Fibroblast of skin of back (primary cell): ENCODE results near the gene PPP1R14D.

ENCODE experiments used
- DNase-seq: peaks from one replicate; pipeline ENCODE4 v3.0.0-alpha.2; 2013

Gene PPP1R14D

GRCh38 chr15:40815042-40815698 lies 13.3 kb downstream of the PPP1R14D start:
- DNase-seq: no peak

- no peak for DNase-seq
Measured at GRCh38 chr15:40812721-40813425, 15.6 kb downstream of the PPP1R14D start.

- DNase-seq: no peak
Measured at GRCh38 chr15:40808861-40809450, 19.6 kb downstream of the PPP1R14D start.

GRCh38 chr15:40807888-40808461 lies 20.5 kb downstream of the PPP1R14D start:
- DNase-seq: no peak

- DNase-seq: peak; percentile 99
Measured at GRCh38 chr15:40807028-40807887, 21.2 kb downstream of the PPP1R14D start, which contains the start of the genes DNAJC17 and ZFYVE19. TSS of gene DNAJC17 (minus strand) at chr15:40807473. CDS start at chr15:40807446, 27 bp downstream. TSS of gene ZFYVE19 (plus strand) at chr15:40807089. CDS start at chr15:40807590, 501 bp downstream.

DNA sequence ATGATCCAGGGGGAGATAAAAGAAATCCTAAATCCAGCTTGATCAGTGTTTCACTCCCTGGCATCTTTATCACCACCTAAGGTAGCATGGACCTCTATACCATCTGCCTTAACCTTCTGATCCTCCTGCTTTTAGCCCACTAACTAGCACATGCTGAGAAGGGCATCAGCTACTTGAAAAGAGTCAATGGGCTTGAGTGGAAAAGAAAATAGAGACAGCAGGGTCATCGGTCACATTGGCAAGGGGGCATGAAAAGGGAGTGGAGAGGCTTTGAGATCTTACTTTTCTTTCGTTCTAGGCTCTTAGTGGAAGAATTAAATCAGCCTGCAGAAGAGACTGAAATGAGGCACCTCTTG lies 21.9 kb downstream of the PPP1R14D start:
- no peak for DNase-seq

DNA sequence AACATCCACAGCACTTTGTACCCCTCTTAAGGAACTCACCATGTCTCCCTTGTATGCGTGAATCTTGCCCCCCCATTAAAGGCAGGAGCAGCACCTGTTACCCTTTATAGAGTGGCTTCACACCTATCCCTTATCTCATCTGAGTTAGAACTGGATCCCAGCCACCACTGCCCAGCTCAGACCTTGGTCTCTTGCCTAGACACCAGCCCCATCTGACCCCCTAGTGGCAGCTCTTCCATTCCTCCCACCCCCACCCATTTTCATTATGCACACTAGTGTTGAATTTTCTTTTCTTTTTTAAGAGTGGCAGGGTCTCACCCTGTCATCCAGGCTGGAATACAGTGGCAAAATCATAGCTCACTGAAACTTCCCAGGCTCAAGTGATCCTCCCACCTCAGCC lies 24.8 kb downstream of the PPP1R14D start:
- no peak for DNase-seq

DNA sequence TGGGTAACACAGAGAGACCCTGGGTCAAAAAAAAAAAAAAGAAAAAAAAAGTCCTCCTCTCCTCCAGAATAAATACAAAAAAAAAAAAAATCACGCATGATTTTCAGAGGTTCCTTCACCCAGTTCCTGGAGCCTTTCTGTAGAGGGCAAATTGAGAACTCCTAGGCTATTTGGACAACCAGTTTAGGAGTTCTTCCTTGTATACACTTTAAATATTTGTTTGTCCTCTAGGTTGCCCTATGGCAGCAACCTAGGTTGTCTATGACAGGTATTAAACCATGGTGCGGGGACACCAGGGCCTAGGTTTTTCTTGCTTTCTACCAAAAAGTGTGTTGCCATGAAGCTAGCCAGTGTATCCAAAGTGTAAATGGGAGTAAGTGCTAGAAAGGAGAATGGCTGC lies 25.4 kb downstream of the PPP1R14D start:
- no peak for DNase-seq

DNA sequence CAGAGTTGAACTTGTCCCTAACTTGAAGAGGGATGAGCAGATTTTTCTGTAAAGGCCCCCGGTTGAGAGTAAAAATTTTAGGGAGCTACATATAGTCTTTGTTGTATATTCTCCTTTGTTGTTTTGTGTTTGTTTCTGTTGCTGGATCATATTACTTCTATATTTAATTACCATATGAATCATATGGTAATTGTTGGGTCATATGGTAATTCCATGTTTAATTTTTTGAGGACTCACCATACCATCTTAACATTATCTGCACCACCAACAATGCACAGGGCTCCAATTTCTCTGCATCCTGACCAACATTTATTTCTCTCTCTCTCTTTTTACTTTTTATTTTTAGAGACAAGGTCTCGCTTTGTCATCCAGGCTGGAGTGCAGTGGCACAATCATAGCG lies 29.0 kb downstream of the PPP1R14D start:
- no peak for DNase-seq

DNA sequence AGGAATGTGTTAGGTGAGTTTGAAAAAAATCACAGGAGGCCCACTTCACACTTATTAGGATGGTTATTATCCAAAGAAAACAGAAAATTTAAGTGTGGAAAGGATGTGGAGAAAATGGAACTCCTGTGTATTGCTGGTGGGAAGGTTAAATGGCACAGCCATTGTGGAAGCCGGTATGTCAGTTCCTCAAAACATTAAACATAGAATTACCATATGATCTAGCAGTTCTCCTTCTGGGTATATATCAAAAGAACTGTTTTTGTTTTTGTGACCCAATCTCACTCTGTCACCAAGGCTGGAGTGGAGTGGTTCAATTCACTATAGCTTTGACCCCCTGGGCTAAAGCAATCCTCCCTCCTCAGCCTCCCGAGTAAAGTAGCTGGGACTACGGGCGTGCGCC lies 32.0 kb downstream of the PPP1R14D start:
- DNase-seq: no peak

GRCh38 chr15:40796041-40796440 lies 32.5 kb downstream of the PPP1R14D start:
- no peak for DNase-seq

DNA sequence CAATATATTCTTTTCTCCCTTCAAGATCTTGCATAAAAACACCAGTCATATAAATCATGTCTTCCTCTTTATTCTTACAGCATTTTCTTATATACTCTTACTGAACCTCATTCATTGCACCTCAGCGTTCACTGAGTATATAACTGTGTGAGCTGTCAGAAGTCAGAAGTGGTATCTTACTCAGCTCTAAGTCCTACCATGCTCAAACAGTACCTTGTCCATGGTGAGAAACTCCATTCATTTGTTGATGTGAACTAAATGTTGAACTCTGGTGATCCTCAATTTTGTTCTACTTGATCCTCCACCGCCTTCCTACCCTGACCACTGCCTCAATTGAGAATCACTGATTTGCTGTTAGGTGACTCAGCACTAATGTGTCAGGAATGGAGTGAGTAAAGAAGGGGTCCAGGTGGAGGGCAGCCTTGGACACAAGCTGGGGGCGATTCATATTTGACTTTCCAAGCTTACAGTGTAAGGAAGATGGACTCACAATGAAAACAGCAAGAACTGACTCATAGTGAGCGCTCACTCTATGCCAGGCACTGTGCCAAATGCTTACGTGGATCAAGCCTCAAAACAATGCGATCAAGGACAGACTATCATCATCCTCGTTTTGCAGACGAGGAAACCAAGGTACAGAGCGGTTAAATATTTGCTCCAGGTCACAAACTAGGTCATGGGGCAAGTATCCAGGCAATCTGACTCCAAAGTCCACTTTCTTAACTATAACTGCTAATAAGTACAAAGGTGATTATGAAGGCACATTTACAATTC lies 35.1 kb downstream of the PPP1R14D start:
- peak; percentile 89 for DNase-seq

DNA sequence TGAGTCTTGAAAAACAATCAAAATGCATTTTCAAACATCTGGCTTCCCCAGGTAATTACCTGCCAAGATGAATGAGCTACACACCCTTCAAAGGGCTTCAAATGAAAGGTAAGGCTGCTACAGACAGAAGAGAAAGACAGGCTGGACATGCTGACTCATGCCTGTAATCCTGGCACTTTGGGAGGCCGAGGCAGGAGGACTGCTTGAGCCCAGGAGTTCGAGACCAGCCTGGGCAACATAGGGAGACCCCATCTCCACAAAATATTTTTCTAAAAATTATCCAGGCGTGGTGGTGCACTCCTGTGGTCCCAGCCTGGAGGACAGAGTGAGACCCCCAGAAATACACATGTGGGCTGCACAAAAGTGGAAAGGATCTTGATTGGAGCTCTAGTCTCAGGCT lies 36.1 kb downstream of the PPP1R14D start:
- DNase-seq: no peak

GRCh38 chr15:40790718-40791117 lies 37.8 kb downstream of the PPP1R14D start:
- DNase-seq: peak; percentile 15

DNA sequence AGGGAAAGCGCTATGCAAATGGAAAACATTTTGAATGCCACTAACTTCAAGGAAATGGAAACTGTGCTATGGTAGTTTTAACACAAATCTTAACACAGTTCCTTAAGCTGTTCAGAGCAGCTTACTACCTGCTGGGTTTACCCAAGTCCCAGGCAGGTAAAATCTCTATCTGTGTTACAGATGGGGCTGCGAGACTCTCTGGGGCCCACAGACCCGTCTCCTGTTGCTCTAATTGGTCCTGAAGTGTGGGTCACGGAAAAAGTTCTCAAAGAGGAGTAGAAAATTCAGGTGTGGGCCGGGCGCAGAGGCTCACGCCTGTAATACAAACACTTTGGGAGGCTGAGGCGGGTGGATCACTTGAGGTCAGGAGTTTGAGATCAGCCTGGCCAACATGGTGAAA lies 38.5 kb downstream of the PPP1R14D start:
- DNase-seq: no peak

DNA sequence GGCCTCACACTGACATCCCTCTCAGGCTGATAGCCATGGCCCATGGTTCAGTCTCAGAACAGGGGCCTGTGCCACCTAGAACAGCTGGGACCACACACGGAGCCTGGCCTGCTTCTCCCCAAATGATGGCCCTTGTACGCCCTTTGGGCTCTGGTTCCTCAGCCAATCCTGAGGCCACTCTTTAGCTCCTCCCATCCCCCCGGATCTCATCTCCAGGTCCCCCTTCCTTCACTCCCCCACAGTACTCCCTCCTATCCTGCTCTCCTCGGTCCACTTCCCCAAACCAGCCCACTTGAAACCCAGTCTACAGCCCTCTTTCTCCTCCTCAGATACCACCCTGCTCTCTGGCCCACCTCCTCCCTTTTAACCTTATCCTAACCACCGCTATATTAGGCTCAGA lies 39.4 kb downstream of the PPP1R14D start:
- DNase-seq: no peak

DNA sequence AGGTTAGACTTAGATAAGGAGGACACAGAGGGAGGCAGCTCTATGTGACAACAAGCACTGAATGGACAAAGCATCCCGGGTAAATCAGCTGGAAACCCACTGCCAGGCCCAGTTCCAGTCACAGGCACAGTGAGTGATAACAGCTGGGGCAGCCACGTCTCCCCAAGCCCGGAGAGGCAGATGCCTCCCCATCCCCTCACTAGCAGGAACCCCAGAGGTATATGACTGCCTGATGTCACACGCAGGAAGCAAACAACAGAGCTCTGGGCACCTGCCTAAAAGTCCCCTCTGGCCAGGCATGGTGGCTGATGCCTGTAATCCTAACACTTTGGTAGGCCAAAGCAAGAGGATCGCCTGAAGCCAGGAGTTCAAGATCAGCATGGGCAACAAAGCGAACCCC lies 40.5 kb downstream of the PPP1R14D start:
- DNase-seq: no peak

GRCh38 chr15:40787344-40787841 lies 41.1 kb downstream of the PPP1R14D start:
- DNase-seq: peak; percentile 69

DNA sequence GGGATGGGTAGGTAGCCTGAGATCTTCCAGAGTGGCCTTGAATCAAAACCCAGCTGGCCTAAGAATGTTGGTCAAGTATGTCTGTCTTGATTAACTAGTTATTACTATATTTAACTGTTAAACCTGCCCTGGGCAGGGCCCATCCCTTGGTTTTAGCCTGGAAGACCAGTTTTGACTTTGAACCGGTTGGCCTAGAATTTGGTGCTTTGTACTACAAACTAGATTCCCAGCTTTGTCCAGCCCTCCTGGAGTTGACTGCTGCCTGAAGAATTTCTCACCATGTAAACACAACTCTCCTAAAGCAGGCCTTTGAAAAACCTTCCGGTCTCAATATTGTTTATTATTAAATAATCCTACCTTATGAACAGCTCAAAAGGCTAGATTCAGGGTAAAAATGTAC lies 42.7 kb downstream of the PPP1R14D start:
- no peak for DNase-seq

GRCh38 chr15:40785164-40785563 lies 43.3 kb downstream of the PPP1R14D start:
- no peak for DNase-seq

DNA sequence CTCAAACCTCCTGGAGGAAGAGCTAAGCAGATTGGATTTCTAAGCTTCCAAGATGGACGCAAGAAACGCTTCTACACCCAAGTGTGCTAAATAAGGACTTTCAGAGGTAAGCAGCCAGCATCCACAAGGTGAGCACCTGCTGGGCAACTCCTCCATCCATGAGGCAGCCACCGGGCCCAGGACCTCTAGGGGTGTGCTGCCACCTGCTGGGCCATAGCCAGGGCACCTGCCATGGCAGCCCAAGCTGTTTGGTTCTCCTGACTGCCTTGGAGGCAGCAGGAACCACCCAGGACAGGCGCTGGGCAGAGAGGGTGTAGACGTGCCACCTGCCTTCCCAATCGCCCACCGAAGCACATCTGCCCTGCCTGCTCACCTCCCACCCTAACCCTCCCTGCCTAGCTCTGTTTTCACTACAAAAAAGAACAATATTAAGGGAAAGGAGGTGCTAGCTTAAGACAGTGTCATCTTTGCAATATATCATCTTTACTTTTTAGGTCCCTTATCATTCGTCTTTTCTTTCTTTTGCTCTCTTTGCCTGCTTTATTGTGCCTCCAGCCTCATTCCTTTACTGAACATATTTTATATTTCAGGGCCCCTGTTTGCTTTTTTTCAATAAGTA lies 45.8 kb downstream of the PPP1R14D start:
- no peak for DNase-seq
